ENCODE data around the gene ABCA2. TPM values are rescaled to one million over a fixed set of nuclear protein-coding genes. Genes with fewer than 3 reads are reported as not detected.
"Not testable (repeated sequence)": the region's sequence is repeated elsewhere in the genome, so short reads cannot be mapped to it uniquely, and the experiment has no call there.

Gene ABCA2
- total RNA-seq, 2 experiments from 2014 or later: 4.1 to 4.7 TPM

- Mint-ChIP-seq H3K36me3 (ENCODE audit: low read depth) (no peaks in the 10 kb centered on the region), H3K27me3 (ENCODE audit: low read depth) (peaks cover 18% of the 10 kb centered on the region), H3K4me1 (ENCODE audit: low read depth) (peaks cover 6% of the 10 kb centered on the region), H3K4me3 (no peak overlapping the region), H3K27ac (no peak overlapping the region), H3K9me3 (no peaks in the 10 kb centered on the region)
- CTCF ChIA-PET: no interaction called here
- intact Hi-C loops (cut with micrococcal nuclease): no loop called here
- no peak for DNase-seq
Observed at GRCh38 chr9:137040568-137040967, 12.5 kb upstream of the ABCA2 start.

GRCh38 chr9:137039611-137040366 is 11.8 kb upstream of the ABCA2 start:
- CTCF ChIA-PET: interaction anchor here (0.7 to 2.5 kb wide), 4 partner anchors 9 to 28 kb away, joined by 3 to 12 read pairs (median 4); no protein-coding TSS in a partner anchor
- peaks cover 7% of the 10 kb centered on the region for H3K4me1 Mint-ChIP-seq (ENCODE audit: low read depth)
- H3K27me3 Mint-ChIP-seq (ENCODE audit: low read depth): peaks cover 14% of the 10 kb centered on the region
- DNase-seq: no peak
- H3K27ac Mint-ChIP-seq: no peak overlapping the region
- no peaks in the 10 kb centered on the region for H3K9me3 Mint-ChIP-seq
- no peak overlapping the region for H3K4me3 Mint-ChIP-seq
- no peaks in the 10 kb centered on the region for H3K36me3 Mint-ChIP-seq (ENCODE audit: low read depth)
- intact Hi-C loops (cut with micrococcal nuclease): no loop called here

DNA sequence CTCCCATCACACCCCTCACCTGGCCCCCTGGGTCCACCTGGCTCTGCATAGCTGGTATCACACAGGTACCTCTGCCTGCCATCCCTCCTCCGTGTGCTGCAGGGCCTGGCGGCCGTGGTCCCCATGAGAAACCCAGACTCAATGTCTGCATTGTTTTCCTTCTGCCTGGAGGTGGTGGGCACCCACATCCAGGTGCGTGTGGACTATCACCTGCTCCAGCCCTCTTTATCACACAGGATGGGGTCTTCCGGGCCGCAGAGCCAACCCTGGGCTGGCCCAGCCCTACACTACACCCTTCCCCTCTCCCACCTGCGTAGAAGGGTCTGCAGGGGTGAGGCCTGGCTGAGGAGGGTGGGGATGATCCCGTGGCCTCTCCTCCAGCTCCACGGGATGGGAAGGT is 10.9 kb upstream of the ABCA2 start:
- H3K27ac Mint-ChIP-seq: no peak overlapping the region
- intact Hi-C loops (cut with micrococcal nuclease): no loop called here

GRCh38 chr9:137037483-137037882 is 9.4 kb upstream of the ABCA2 start:
- Mint-ChIP-seq H3K27me3 (ENCODE audit: low read depth) (no peaks in the 10 kb centered on the region), H3K36me3 (ENCODE audit: low read depth) (no peaks in the 10 kb centered on the region), H3K4me1 (ENCODE audit: low read depth) (peaks cover 14% of the 10 kb centered on the region), H3K27ac (no peak overlapping the region), H3K4me3 (no peak overlapping the region), H3K9me3 (no peaks in the 10 kb centered on the region)
- no peak for DNase-seq
- CTCF ChIA-PET: interaction anchor here (0.6 to 5.0 kb wide), 4 partner anchors 8 to 124 kb away, joined by 3 to 48 read pairs (median 21); no protein-coding TSS in a partner anchor
- intact Hi-C loops (cut with micrococcal nuclease): no loop called here

More for the DNA sequence above, 10.9 kb upstream of the ABCA2 start:
- Mint-ChIP-seq H3K4me3 (no peak overlapping the region), H3K9me3 (no peaks in the 10 kb centered on the region), H3K27me3 (ENCODE audit: low read depth) (peaks cover 6% of the 10 kb centered on the region), H3K4me1 (ENCODE audit: low read depth) (peaks cover 10% of the 10 kb centered on the region), H3K36me3 (ENCODE audit: low read depth) (no peaks in the 10 kb centered on the region)
- DNase-seq: no peak
- CTCF ChIA-PET: interaction anchor here (1.7 to 2.5 kb wide), 3 partner anchors 10 to 29 kb away, joined by 4 to 12 read pairs (median 5); no protein-coding TSS in a partner anchor

- no peaks in the 10 kb centered on the region for H3K9me3 Mint-ChIP-seq
Observed at GRCh38 chr9:137037035-137037434, 9.0 kb upstream of the ABCA2 start.

GRCh38 chr9:137035937-137036336 is 7.9 kb upstream of the ABCA2 start:
- no peaks in the 10 kb centered on the region for H3K36me3 Mint-ChIP-seq (ENCODE audit: low read depth)
- no peak overlapping the region for H3K27ac Mint-ChIP-seq
- intact Hi-C loops (cut with micrococcal nuclease): loop anchor here (1.0 to 2.0 kb wide), 6 partner anchors 31 to 249 kb away; partner anchors contain the start of genes AJM1, SAPCD2 and TMEM141
- CTCF ChIA-PET: interaction anchor here (0.7 to 5.0 kb wide), 19 partner anchors 8 to 306 kb away, joined by 3 to 48 read pairs (median 6); partner anchors contain the start of genes NPDC1, SAPCD2 and TMEM141
- no peak overlapping the region for H3K4me3 Mint-ChIP-seq
- H3K9me3 Mint-ChIP-seq: no peaks in the 10 kb centered on the region
- peaks cover 2% of the 10 kb centered on the region for H3K27me3 Mint-ChIP-seq (ENCODE audit: low read depth)
- H3K4me1 Mint-ChIP-seq (ENCODE audit: low read depth): peaks cover 21% of the 10 kb centered on the region
- no peak for DNase-seq

More at GRCh38 chr9:137037035-137037434, 9.0 kb upstream of the ABCA2 start:
- intact Hi-C loops (cut with micrococcal nuclease): no loop called here
- Mint-ChIP-seq H3K36me3 (ENCODE audit: low read depth) (no peaks in the 10 kb centered on the region), H3K27ac (no peak overlapping the region), H3K27me3 (ENCODE audit: low read depth) (no peaks in the 10 kb centered on the region), H3K4me3 (no peak overlapping the region), H3K4me1 (ENCODE audit: low read depth) (peaks cover 17% of the 10 kb centered on the region)
- CTCF ChIA-PET: interaction anchor here (0.8 to 5.0 kb wide), 3 partner anchors 9 to 89 kb away, joined by 4 to 48 read pairs (median 30); partner anchors contain the start of gene NPDC1
- DNase-seq: no peak

GRCh38 chr9:137035507-137035834 is 7.4 kb upstream of the ABCA2 start:
- intact Hi-C loops (cut with micrococcal nuclease): loop anchor here (1.0 to 2.0 kb wide), 6 partner anchors 31 to 248 kb away; partner anchors contain the start of genes AJM1, SAPCD2 and TMEM141
- no peak for DNase-seq
- CTCF ChIA-PET: interaction anchor here (0.7 to 5.0 kb wide), 38 partner anchors 9 to 308 kb away, joined by 3 to 48 read pairs (median 4); partner anchors contain the start of genes MAN1B1, NELFB, NPDC1 and SAPCD2
- H3K4me1 Mint-ChIP-seq (ENCODE audit: low read depth): peaks cover 25% of the 10 kb centered on the region
- peaks cover 2% of the 10 kb centered on the region for H3K27me3 Mint-ChIP-seq (ENCODE audit: low read depth)
- H3K4me3 Mint-ChIP-seq: no peak overlapping the region
- no peaks in the 10 kb centered on the region for H3K36me3 Mint-ChIP-seq (ENCODE audit: low read depth)
- H3K27ac Mint-ChIP-seq: no peak overlapping the region
- no peaks in the 10 kb centered on the region for H3K9me3 Mint-ChIP-seq

GRCh38 chr9:137034709-137035506 is 6.9 kb upstream of the ABCA2 start:
- Mint-ChIP-seq H3K27ac (peak overlapping the region; percentile 79), H3K4me1 (ENCODE audit: low read depth) (peaks cover 30% of the 10 kb centered on the region), H3K27me3 (ENCODE audit: low read depth) (peaks cover 2% of the 10 kb centered on the region), H3K9me3 (no peaks in the 10 kb centered on the region), H3K4me3 (peak overlapping the region; percentile 59), H3K36me3 (ENCODE audit: low read depth) (no peaks in the 10 kb centered on the region)
- intact Hi-C loops (cut with micrococcal nuclease): loop anchor here (1.0 to 2.0 kb wide), 6 partner anchors 30 to 248 kb away; partner anchors contain the start of genes AJM1, SAPCD2 and TMEM141
- peak; percentile 93 for DNase-seq
- CTCF ChIA-PET: interaction anchor here (0.6 to 5.0 kb wide), 45 partner anchors 9 to 308 kb away, joined by 3 to 48 read pairs (median 4); partner anchors contain the start of genes AJM1, MAN1B1, NELFB and NPDC1

- Mint-ChIP-seq H3K27me3 (ENCODE audit: low read depth) (peaks cover 5% of the 10 kb centered on the region), H3K4me1 (ENCODE audit: low read depth) (peaks cover 38% of the 10 kb centered on the region), H3K9me3 (no peaks in the 10 kb centered on the region), H3K36me3 (ENCODE audit: low read depth) (no peaks in the 10 kb centered on the region), H3K4me3 (peak overlapping the region; percentile 59), H3K27ac (peak overlapping the region; percentile 79)
- CTCF ChIA-PET: interaction anchor here (0.6 to 5.0 kb wide), 37 partner anchors 9 to 307 kb away, joined by 3 to 48 read pairs (median 4); partner anchors contain the start of genes AJM1, NELFB, NPDC1 and SAPCD2
- DNase-seq: no peak
- intact Hi-C loops (cut with micrococcal nuclease): loop anchor here (2.0 kb wide), 2 partner anchors 29 to 191 kb away; partner anchors contain the start of gene AJM1
Observed at GRCh38 chr9:137034039-137034708, 6.1 kb upstream of the ABCA2 start.

DNA sequence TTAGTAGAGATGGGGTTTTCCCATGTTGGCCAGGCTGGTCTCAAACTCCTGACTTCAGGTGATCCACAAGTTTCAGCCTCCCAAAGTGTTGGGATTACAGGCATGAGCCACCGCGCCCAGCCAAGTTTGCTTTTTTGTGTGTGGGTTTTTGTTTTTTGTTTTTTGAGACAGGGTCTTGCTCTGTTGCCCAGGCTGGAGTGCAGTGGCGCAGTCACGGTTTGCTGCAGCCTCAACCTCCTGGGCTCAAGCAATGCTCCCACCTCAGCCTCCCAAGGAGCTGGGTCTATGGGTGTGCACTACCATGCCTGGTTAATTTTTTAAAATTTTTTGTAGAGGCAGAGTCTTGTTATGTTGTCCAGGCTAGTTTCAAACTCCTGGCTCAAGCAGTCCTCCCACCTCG is 5.4 kb upstream of the ABCA2 start:
- H3K36me3 Mint-ChIP-seq (ENCODE audit: low read depth); H3K27ac Mint-ChIP-seq; H3K9me3 Mint-ChIP-seq; DNase-seq; H3K27me3 Mint-ChIP-seq (ENCODE audit: low read depth); intact Hi-C loops (cut with micrococcal nuclease); H3K4me3 Mint-ChIP-seq: not testable (repeated sequence)
- peaks cover 41% of the 10 kb centered on the region for H3K4me1 Mint-ChIP-seq (ENCODE audit: low read depth)
- CTCF ChIA-PET: interaction anchor here (2.5 to 5.0 kb wide), 3 partner anchors 33 to 246 kb away, joined by 27 to 48 read pairs (median 30); no protein-coding TSS in a partner anchor

- H3K27me3 Mint-ChIP-seq (ENCODE audit: low read depth): peaks cover 5% of the 10 kb centered on the region
- no peak for DNase-seq
- H3K9me3 Mint-ChIP-seq: no peaks in the 10 kb centered on the region
- intact Hi-C loops (cut with micrococcal nuclease): no loop called here
- no peak overlapping the region for H3K27ac Mint-ChIP-seq
- H3K4me3 Mint-ChIP-seq: no peak overlapping the region
- H3K36me3 Mint-ChIP-seq (ENCODE audit: low read depth): no peaks in the 10 kb centered on the region
- peaks cover 41% of the 10 kb centered on the region for H3K4me1 Mint-ChIP-seq (ENCODE audit: low read depth)
- CTCF ChIA-PET: interaction anchor here (1.7 kb wide), 1 partner anchor 63 kb away, joined by 5 read pairs; no protein-coding TSS in a partner anchor
Observed at GRCh38 chr9:137032858-137033257, 4.8 kb upstream of the ABCA2 start.
